ENCODE measurements around the gene DAB1.

The DAB1 gene

DNA sequence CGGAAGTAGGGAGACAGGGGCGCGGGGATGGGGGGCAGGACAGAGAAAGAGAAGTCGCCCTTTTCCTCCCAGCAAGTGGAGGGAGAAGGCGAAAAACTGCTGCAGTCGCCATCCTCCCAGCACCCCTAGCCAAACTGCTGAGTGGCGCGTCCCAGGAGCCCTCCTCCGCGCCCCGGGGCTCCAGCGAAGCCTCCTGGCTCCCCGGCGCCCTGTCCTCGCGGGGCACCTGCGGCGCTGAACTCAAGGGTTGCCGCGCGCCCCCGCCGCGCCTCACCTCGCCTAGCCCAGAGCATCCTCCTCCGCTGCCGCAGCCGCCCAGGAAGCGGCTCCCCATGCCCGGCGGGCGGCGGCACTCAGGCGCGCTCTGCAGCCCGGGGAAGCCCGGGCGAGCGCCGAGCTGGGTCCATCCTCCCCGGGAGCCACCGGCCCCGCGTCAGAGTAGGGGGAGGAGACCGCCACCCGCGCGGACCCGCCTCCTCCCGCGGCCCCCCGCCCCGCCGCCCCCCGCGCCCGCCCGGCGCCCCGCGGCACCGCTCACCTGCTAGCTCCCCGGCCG lies at the start of gene DAB1:
Gene DAB1, minus strand, starts transcription at position 405 of the 556 bp plus-strand sequence. CDS start 133,030 bp downstream, outside the sequence.
- DNase-seq (ENCODE audit: low read depth in 2 of 2), result no peak

DNA sequence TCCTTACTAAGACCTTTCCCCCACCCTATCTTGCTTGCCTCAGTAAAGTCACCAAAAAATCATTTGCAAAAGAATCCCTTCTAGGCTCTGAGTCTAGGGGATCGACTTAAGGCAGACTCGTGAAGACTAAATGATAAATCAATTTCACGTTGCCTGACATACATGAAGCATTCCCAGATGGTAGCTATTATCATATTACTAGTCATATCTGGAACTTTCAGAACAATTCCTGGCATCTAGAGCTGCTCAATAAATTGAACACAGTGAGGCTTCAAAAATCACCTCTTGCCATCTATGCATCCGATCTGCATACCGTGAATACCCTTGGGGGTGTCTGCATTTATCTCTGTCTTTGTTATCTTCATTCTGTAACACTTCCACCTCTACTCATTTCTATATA lies 49.6 kb upstream of the DAB1 start:
- DNase-seq (ENCODE audit: low read depth in 2 of 2), result no peak

DNA sequence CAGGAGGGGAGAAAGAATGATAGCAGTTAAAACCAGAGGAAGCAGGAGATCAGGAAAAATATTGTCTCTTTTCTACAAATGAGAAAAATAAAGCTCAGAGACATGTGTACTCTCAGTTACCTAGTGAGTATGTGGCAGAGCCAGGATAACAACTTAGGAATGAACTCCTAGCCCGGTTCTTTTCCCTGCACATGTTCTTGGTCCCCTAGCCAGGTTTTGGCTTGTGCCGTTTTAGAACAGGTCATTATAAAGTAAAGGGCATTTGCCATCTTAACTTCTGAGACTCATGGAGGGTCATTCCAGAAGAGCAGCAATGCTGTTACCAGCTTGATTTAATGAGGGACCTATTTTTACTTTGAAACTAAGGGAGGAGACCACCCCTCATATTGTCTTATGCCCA lies 48.1 kb upstream of the DAB1 start:
- no peak for DNase-seq (ENCODE audit: low read depth in 2 of 2)

DNA sequence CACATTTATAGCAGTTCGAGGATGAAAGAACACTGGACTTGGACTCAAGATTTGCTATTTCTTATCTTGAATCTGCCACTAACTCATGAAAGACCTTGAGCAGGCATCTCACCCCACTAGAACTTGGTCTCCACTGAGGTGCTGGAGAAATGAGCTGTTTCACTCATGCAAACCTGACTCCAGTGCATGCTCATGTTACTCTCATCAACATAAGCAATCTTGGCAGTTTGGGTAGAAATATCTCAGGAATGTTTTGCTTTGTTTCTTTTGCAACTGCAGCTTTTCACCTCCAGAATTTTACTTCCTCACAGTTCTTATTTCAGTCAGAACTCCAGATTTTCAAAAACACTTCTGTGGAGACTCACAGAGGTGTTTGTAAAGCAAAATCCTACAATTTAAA lies 46.2 kb upstream of the DAB1 start:
- DNase-seq (ENCODE audit: low read depth in 2 of 2), result no peak

DNA sequence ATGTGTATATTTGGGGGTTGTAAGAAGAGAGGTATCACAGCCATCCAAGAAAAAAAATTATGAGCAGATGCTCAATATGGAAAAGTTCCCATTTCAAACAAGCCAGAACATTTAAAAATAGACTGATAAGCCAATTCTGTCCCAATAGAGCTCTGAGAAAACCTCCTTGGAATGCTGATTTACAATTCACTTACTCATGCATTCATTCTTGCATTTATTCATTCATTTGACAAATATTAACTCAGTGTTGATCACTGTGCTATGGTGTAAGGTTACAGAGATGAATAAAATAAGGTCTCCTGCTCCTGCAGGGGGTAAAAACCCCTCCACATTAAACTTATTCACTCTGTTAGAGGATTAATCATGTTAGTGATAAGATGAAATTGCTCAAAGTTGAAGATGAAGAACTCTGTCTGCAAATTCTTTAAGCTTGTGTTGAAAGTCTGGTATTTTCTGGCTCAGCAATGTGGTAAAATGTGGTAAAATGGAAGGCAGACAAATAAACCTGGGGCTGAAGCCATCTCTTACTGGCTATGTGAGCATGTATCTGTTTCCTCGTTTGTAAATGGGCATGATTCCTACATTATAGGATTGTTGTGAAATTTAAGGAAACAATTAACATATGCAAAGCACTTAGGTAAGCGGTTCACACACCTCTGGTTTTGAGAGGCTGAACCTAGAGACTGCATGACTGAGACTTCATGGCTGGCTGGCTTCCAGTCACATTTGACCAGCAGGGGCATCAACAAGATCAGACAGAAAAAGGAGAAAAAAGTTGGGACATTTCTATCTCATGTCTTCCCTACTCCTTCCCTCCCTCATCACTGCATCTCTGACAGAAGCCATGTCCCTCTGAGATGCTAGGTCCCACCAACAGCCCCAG lies 45.0 kb upstream of the DAB1 start:
- no peak for DNase-seq (ENCODE audit: low read depth in 2 of 2)

DNA sequence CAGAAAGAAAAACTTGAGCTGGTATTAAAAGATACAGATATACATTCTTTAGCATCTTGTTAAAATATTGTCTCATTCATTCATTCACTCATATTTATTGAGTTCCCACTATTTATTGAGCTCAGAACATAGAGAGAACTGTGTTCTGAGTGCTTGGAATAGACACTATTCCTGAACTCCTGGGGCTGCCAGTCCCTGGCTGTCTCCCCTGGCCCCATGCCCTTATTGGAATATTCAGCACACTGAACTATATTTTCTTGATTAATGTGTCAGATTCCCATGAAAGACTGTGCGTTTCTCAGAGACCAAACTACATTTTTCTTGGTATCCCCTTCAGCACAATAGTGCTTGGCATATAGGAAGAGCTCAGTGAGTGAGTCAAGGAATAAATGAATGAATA lies 44.0 kb upstream of the DAB1 start:
- no peak for DNase-seq (ENCODE audit: low read depth in 2 of 2)

DNA sequence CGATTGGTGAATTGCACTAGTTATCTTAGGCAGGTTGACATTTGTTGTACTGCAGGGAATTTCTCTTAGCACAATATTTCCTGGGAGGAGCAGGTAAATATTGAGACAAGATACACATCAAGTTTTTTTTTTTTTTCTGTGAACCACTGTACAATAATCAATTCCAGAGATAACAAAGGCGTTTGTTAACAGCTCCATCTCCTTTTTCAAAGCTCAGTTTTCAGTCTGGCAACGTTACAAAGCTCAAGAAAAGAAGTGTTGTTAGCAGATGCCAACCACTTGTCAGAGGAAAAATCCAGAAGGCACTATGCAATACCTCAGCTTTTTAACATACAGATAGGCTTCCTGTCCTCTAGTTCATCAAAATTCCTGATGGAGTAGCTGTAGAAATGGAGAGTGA lies 40.9 kb upstream of the DAB1 start:
- no peak for DNase-seq (ENCODE audit: low read depth in 2 of 2)

DNA sequence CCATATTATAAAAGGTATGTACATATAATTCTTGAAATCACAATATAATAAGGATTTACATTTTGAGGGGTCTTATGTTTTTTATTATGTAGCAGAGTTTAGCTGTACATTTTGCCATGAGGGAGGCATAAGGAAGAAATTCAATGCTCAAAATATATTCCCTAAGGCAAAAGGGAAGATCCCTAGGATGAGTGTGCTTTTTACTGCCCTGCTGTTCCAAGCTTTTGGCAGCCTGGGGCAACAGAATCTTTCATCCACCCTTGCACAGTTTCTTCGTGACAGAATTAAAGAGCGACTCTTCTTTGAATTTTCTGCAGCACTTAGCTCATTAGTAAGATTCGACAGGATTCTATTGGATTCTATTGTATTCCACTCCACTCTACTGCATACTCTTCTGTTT lies 39.5 kb upstream of the DAB1 start:
- DNase-seq (ENCODE audit: low read depth in 2 of 2), result no peak

DNA sequence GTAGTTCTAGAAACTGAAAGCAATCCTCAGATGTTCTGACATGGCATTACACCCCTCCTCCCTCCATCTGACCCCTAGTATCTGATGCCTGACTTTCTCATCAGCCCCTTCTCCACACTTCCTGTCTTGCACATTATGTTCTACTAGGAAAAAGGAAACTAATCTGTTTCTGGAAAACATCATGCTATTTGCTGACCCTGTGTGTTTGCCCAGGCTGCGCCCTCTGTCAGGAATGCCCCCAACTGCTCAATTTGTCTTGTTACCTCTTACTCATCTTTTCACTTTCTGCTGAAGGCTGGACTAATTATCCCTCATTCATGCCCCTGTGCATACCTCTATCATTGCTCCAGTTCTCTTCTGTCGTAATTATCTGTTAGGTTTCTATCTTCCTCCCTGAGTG lies 37.5 kb upstream of the DAB1 start:
- DNase-seq (ENCODE audit: low read depth in 2 of 2), result no peak

DNA sequence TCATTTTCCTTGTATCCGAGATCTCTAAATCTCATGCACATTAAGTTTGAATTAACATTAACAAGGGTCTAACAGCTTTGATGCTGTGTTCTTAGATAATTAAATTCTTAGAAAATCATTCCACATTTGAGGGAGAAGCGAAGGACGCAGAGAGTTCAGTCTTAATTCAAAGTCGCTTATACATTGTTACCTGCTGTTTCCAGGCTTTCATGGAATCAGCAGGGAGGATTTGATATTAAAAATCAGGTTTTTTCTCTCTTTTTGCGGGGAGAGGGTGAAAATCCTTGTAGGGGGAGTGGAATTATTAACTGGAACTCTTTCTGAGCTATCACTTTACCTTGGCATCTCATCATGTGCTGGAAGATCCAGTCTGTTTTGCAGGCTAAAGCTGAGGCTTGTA lies 27.7 kb upstream of the DAB1 start:
- DNase-seq (ENCODE audit: low read depth in 2 of 2), result no peak

DNA sequence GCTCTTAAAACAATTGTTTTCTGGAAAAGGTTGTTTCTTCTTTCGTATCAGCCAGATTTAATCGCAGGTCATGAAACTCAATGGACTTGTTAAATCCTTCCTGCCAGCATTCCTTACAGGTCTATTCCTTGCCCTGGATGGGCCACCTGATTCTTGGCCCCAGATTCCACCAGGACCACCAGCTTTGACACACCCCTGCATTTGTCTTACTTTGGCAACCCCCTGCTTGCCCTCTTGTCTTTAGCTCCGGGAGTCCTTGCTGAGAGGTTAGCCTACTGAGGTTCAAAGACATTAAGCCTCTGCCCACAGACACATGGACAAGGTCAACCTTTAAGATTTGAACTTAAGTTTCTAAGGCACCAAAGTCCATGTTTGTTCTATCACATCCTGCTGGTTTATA lies 27.1 kb upstream of the DAB1 start:
- DNase-seq (ENCODE audit: low read depth in 2 of 2), result no peak

DNA sequence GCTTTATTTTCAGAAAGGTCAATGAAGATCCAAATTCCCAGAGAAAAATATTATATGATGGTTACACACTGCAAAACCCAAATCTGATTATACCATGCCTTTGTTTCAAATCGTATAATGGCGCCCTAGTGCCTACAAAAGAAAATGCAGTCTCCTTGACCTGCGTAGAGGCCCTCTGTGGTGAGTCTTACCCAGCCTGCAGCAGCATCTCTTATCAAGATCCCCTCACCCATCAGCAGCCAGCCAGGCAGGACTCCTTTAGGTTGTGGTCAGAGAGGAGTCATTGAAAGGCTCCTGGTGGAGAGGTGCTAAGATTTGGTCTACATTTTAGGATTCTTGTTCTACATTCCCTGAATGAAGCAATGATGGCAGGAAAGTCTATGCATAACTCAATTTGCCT lies 23.7 kb upstream of the DAB1 start:
- no peak for DNase-seq (ENCODE audit: low read depth in 2 of 2)

DNA sequence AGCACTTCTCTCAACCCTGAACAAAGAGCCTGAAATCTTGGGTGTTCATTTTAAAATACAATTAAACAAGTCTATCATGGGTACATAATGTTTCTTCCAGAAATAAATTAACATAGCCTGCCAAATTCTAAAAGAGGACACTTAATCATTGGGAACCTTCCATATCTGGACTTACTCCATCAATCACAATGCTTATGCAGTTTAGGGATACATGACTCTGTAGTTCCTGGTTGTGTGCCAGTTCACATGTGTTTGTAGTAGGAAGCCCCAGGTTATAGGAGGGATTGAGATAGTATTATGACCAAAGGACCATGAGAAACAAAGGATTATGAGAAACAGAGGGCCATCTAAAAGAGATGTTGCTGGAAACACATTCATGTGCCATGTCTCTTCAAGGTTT lies 19.1 kb upstream of the DAB1 start:
- DNase-seq (ENCODE audit: low read depth in 2 of 2), result no peak

DNA sequence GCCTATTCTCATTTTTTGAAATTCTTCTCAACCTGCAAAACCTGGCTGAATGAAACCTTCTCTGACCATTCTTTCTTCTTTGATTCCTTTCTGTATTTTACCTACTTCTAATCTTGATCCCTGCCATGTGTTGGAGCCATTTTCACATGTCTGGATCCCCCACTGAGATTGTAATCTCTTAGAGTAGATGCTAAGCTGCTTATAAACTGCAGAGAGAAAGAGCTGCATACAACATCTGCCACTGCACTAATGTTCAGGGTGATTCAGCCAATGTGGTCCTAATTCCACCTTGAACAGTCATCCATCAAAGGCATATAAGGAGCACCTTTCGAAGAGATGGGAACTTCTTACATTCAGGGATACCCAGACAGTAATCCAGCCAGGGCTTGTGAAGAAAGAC lies 16.2 kb upstream of the DAB1 start:
- no peak for DNase-seq (ENCODE audit: low read depth in 2 of 2)

DNA sequence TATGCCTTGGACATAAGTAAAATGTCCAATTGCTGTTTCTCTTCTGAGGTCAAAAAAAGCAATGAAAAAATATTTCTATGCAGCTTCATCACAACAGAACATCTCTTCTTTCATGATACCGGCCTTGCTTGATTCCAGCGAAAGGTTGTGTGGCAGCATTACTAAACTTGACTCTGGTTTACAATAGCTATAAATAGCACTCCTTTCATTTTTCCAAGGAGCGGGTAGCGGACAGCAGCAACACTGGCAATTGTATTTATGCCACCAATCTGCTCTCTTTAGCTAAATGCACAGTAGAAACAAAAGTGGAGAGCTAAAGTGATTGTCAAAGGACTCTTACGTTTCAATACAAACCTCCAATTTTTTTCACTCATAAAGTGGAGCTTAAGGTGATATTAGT lies 7.5 kb upstream of the DAB1 start:
- DNase-seq (ENCODE audit: low read depth in 2 of 2), result no peak

DNA sequence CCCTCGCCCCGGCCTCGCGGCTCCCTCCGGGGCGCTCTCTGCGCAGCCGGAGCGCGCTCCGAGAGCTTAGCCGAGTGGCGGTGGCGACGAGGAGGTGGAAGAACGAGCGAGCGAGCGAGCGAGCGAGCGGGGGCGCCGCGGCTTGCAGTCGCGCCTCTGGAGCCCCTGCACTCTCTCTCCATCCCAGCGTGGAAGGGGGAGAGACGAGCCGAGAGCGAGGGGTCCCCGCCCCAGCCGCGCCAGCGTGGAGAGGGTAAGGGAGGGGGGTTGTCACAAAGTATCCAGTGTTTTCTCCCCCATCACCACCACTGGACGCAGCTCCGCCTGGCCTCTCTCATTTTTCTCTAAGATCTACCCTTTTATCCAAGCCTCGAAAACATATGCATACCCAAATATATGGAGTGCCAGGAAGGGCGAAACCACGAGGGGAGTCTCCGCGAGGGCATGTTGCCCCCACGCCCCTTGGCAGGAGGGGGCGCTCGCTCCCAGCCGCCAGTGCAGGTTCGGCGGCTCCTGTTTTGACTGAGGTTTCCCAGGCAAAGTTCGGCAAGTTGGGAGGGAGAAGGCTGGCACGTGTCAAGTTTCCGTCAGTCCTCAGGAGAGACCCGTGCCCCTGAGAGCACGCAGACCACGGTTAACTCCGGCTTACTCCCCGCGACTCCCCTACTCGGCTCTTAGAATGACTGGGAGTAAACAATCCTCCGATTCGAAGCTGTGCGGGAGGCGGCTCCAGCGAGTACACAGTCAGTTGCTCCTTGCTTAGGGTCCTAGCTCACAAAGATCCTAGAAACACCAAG lies 569 bp upstream of the DAB1 start:
- DNase-seq (ENCODE audit: low read depth in 2 of 2), result no peak

DNA sequence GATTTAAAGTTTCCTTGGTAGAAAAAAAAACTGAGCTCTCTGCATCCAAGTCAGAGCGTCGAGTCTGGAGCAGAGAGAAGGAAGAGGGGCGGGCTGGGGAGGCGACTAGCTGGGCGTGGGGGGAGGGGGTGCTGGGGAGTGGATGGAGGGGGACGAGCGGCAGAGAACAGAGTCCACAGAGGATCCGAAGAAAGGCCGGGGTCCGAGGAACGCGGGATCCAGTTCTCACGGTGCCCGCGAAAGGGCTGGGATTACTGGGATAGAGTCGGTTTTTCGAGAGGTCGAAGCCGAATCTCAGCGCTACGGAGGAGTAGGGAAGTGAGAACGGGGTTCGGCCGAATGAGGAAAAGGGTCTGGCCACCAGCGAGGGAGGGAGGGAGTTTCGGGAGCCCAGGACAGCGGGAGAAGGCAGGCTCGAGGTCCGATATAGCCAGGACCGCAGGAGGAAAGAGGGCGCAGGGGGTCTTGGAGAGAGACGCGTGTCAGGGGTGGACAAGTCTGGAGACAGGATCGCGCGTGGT lies 665 bp downstream of the DAB1 start:
- no peak for DNase-seq (ENCODE audit: low read depth in 2 of 2)

DNA sequence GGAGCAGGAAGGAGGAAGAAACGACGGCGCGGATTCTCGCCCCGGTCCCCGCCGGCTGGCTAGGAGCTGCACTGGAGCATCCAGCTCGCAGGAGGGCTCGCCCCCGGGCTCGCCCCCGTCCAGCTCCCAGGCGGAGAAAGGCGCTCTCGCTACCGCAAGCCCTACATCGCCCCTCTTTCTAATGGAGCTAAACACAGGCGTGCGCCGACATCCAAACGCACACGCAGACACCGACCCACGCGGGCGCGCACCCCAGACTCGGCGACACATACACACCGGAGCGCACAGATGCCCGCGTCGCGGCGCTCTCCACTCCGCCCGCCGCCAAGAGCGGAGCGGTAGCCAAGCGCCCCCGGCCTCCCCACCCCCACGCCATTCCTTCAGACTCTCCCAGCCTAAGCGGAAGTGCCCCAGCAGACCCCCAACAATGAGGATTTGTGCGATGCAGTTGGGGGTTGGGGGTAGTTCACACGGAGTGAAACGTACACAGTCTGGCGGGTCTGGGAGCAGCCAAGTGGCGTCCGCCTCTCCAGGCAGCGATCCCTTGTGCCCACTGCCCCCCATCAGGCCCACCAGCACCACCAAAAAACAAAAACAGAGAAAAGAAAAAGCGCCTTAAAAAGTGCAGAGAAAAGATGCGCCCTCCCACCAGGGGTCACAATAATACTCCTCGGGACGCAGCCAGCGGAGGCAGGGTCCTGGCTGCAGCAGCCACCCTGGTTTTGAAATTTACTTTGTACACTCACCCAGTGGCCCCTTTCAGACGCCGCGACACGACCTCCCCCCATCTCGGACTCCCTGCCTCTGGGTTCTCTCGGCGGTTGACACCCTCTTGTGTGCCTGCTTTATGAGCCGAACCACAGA lies 1.4 kb downstream of the DAB1 start:
- DNase-seq (ENCODE audit: low read depth in 2 of 2), result no peak

DNA sequence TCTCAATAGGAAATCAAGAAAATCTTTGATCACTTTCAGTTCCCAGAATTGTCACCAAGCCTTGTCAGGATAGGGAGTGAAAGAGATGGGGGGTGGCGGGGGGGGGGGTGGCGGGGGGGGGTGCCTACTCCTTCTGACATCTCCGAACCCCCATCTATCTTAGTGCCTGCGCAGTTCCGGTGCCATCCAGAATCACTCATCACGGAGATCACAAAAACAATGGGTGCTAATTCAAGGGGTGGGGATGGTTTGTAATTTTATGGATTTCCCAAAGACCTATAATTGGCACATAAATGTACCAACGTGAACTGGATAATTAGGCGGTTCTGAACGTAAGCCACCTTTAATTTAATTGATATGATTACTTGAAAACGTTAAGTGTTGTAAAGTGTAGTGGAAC lies 2.1 kb downstream of the DAB1 start:
- DNase-seq (ENCODE audit: low read depth in 2 of 2), result no peak

DNA sequence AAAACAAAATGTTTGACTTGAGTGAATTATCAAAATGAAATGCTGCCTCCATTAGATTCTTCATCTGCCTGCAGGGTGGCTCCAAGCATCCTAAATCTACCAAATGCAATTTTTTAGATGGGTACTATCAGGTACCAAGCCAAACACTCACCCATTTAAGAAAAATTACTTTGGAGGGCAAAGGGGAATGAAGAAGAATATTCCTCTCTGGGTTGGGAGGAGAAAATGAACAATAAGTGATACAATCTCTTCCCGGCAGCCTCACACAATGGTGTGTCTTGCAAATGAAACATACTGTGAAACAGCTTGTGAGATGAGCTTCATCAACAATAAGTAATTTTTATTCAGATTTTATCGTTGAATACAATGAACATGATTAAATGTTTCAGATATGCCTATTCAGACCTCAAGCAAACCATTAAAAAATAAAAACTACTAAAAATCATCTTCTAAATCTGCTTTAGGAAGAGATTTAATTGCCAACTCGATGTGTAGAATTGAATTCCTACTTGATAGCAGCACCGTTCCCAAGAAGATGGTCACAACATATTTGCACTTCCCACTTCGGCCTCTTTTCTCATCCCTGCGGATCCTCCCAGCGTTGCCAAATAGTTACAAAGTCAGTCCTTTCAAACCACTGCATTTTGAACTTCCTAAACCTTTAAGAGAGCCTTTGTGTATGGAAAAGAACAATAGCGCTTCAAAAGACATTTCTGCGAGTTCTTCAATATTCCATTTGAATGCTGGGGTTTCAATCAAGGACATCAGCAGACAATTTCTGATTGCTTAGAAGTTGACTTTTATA lies 2.7 kb downstream of the DAB1 start:
- no peak for DNase-seq (ENCODE audit: low read depth in 2 of 2)

DNA sequence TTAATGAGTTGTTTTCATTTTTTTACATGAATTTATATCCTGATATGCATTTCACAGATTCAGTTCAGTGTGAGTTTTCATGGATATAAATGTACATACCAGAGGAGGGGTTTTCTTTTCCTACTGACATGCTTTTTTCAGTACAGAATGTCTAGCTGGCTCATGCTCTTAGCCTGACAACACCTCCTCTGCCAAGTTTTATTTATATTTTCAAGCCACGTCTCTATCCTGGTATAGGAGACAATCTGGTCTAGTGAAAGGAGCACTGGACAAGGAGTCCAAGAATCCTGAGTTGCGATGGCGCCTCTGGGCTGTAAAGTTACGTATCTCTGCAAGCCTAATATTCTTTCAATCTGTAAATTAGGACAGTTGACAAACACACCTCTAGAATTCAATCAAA lies 4.9 kb downstream of the DAB1 start:
- DNase-seq (ENCODE audit: low read depth in 2 of 2), result no peak

Data from stimulated activated CD8-positive, alpha-beta memory T cell treated with anti-CD3 and anti-CD28 coated beads, Interleukin-7, amount 100 ng/mL, for 1 hour (primary cell).